Glomerular endothelial cell (primary cell): ENCODE data around the gene CHFR. TPM values are rescaled to one million over a fixed set of nuclear protein-coding genes. Genes with fewer than 3 reads are reported as not detected.
"Not testable (repeated sequence)": the region's sequence is repeated elsewhere in the genome, so short reads cannot be mapped to it uniquely, and the experiment has no call there.

Experiments
- DNase-seq: peaks from one replicate; pipeline ENCODE4 v3.0.0-alpha.2; 2011; ENCODE audit warnings: low read depth, low spot score; ENCODE audit errors: extremely low read depth
- total RNA-seq: library from RNA; depleted of rRNA; stranded (reverse); fragments of >200 nt; gene quantifications from 2 replicates; pipeline ENCODE4 v1.2.3, GENCODE V29; 2015

CHFR gene
- total RNA-seq, 1 donor from 2014 or later, result 71.8 TPM

DNA sequence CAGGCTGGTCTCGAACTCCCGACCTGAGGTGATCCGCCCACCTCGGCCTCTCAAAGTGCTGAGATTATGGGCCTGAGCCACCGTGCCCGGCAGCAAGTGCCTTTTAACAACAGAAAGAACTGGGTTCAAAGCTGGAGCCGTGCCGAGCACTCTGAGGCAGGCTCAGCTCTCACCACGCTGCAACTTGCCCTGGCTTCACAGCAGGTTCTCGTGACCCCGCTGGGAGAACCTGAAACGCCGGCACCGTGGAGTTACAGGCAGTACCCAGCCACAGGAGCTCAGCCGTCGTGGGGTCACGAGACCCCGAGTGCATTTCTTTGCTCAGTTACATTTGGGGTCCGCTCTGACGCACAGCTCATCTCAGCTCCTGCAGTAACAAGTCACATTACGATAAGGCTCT is 73.2 kb downstream of the CHFR start:
- no peak for DNase-seq

DNA sequence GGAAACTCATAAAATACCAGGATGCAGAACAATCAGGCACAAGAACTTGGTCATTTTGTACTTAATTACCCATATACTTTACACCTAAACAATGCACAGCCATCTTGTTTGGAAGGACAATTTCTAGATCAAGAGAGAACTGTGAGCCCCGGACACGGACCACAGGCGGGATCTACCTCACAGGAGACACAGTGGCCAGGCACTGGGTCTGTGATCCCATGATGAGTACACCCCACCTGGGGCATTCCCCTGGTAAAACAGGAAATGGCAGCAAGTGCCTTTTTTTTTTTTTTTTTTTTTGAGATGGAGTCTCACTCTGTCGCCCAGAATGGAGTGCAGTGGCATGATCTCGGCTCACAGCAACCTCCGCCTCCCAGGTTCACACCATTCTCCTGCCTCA is 74.0 kb downstream of the CHFR start:
- no peak for DNase-seq

DNA sequence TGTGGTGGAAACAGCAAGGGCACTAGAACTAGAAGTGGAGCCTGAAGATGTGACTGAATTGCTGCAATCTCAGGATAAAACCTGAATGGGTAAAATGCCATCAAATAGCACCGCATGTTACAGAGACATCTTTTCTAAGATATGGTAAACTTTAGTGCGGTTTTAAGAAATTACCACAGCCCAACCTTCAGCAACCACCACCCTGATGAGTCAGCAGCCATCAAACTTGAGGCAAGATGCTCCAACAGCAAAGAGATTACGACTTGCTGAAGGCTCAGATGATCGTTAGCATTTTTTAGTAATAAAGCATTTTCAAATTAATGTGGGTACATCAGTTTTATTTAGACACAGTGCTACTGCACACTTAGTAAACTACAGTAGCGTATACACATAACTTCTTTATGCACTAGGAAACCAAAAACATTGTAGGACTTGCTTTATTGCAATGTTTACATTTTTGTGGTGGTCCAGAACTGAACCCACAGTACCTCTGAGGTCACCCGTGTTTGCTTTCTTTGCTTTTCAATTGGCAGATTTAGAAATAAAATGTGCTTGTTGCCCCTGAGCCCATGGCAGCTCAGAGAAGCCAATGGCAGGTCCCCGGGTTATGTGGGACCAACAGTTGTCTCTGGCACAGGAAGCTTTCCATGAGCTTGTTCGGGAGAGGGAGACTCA is 74.6 kb downstream of the CHFR start:
- no peak for DNase-seq

DNA sequence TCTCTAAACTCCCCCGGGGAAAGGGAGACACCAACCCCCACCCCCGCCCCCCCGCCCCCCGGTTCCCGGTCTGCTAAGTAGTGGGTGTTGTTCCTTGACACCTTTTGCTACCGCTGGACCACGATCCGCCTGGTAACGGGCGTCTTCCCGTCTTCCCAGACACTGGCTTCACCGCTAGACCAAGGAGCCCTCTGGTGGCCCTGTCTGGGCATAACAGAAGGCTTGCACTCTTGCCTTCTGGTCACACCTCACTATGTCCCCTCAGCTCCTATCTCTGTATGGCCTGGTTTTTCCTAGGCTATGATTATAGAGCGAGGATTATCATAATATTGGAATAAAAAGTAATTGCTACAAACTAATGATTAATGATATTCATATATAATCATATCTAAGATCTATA is 78.0 kb downstream of the CHFR start:
- not testable (repeated sequence) for DNase-seq

DNA sequence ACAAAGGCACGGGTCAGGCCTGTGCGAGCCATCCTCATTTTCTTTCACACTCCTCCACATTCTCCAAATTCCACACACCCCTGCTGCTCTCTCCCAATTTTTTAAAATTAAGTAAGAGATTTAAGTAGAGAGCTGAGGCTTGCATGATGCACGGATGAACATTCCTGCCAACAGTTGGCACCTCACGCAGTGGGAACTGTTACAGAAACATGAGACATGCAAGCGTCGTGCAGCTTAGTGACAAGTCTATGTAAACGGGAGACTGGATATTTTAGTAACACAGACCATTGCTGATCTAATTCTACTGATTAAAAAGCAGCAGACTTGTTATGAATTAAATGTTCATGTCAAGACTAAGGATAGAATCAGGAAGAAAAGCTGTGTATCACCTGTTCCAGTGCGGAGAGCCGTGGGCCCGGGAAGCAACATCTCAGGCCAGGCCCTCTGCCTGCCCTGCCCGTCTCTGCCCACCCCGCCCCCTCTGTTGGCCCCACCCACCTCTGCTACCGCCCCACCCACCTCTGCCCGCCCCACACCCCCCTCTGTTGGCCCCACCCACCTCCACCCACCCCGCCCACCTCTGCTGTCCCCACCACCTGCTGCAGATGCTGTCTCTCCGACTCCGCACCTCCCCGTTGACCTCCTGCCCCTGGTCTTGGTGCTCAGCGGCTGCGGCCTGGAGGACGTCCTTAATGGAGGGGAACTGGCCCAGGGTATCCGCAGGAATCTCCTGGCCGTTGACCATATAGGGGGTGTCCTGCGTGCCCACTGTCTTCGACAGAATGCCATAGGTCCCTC is 79.9 kb downstream of the CHFR start:
- no peak for DNase-seq

DNA sequence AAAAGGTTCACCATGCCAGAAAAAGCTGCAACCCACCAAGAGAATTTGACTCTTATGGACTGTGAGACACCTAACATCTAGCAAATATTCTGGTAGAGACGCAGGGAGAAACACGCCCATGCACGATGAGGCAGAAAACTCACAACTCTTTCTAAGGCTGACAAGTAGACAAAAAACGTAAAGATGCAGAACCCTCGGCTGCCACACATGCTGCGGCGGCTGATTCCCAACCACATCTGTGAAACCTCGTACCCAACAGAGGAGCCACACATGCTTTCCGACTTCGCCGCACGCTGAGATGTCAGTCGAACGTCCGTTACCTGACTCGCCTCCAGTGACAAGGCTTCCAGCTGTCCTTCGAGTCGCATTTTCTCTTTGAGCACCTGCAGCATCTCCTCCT is 80.5 kb downstream of the CHFR start:
- no peak for DNase-seq

DNA sequence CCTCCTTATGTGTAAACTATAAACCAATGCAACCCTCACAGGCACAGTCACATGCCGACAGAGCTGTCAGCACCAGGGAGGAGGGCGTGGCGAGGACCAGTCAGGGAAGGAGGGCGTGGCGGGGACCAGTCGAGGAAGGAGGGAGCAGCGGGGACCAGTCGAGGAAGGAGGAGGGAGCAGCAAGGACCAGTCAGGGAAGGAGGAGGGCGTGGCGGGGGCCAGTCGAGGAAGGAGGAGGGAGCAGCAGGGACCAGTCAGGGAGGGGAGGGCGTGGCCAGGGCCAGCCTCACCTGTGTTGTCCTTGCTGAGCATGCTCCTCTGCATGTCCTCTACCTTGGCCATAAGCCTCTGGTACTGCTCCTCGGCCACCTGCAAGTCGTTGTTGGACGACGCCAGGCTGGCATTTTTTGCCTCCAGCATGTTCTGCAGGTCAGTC is 83.0 kb downstream of the CHFR start:
- DNase-seq, result no peak

DNA sequence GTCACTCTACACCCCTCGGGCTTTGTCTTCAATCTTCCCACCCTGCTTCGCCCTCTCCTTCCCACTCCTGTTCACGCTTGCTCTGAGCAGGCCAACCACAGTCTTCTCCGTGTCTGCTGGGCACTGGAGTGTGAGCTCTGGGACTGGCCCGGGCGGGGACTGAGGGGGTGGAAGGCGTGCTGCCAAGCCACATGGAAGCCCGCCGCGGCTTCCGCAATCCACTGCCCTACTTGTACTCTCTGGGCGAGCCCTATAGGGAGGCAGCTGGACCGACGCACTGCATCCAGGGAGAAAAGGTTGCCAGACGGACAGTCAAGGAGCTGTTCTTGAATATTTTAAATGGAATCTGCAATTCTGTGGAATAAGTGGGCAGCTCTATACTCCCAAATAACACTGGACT is 83.5 kb downstream of the CHFR start:
- DNase-seq, result no peak

DNA sequence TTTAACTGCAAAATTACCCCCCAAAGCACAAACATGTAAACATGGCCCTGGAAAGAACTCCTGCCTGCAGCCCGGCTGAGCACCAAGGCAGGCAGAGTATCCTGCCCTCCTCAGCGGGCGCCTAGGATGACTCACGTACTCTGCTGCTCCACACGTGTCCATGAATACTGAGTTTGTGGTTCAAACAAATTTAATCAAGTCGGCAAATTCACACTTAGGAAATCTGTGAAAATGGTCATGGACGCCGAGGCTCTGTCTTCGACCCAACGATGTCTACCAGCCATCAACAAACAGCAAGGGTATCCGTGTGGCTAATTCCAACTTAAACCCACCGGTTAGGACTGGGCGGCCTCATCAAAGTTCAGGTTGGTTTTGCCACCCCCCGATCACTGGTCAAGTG is 84.3 kb downstream of the CHFR start:
- no peak for DNase-seq

DNA sequence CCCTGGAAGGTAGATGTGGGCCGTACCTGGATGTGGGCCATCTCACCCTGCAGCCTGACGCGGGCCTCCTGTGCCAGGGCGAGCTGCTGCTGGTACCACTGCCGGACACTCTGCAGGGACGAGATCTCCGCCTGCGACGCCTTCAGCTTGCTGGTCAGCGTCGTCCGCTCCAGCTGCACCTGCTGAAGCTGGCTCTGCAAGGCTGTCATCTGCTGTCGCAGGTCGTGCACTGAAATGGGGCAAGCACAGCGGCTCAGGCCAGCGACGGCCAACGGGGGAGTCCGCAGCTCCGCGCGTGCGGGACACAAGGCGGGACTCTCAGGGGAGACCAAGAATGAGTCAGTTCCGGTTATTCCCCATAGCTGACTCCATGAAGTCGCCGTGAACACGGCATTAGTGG is 85.7 kb downstream of the CHFR start:
- DNase-seq, result no peak

DNA sequence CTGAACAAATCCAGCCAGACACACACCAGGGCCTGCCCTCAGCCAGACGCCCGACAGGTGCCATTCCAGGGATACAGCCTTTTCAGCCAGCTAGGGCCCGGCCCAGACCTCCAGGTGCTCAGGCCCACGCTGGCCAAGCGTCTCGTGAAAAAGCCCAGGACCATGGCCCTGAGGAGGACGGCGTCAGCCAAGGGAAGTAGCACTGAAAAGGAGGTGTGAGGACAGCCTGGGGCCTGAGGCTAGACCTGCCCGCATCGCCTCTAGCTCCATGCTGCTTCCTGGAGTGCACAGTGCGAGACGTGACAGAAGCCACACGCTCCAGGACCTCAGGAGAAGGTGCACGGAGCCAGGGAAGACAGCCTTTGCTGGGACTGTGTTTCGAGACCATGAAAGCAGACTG is 88.6 kb downstream of the CHFR start:
- no peak for DNase-seq

DNA sequence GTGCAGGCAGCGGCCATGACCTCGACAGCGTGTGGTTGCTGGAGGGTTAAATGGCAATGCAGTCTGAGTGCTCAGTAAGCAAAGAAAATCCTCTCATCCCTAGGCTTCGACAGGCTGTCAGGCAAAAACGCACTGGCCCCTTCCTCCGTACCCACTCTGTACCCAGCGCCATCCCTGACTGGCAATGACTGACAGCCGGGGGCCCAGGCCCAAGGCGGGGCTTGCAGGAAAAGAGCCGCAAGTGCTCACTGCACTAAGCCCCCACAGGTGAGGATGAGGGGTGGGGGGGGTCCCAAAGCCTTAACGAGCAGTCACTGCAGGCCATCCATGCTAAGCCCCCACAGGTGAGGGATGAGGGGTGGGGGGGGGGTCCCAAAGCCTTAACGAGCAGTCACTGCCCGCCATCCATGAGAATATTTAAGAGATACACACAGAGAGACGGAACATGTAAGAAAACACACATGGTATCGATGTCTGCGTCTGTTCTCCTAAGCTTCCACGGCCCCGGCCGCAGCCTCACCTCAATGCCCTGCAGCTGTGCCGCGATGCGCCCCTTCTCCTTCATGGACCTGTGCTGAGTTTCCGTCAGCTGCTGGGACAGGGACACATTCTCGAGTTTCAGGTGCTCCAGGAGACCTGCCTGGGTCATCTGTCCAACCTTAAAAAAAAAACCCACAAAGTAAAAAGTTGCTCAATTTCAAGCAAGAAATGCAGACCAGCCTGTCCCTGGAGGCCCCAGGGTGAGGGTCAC is 89.4 kb downstream of the CHFR start:
- DNase-seq, result no peak

DNA sequence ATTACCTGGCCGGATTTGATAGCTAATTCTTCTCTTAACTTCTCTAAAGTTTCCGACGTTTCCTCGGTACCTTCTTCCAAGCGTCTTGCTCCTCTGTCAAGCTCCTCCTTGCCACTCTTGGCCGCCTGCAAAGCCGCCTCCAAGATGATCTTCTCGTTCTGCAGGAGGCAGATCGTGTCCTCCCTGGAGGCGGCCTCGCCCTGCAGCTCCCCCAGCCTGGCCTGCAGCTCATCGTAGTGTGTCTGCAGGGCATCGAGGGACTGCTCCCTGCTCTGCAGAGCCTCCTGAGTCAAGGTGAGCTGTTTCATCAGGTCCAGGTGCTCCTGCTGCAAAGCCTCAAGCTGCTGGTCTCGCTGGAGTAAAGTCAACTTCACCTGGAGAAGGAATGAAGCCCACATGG is 91.6 kb downstream of the CHFR start:
- DNase-seq, result no peak

DNA sequence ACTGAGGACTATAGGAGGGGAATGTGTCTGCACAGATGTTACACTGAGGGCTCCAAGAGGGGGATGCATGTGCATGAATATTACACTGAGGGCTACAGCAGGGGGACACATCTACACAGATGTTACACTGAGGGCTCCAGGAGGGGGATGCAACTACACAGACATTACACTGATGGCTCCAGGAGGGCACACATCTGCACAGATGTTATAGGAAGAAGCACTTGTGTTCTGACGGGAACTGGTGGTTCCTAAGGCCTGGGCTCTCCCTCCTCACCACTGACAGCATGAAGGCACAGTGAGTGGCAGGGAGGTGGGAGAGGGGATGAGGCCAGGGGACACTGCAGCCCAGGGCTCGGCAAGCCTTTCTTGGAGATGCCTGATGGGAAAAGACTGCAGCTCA is 95.5 kb downstream of the CHFR start:
- not testable (repeated sequence) for DNase-seq

DNA sequence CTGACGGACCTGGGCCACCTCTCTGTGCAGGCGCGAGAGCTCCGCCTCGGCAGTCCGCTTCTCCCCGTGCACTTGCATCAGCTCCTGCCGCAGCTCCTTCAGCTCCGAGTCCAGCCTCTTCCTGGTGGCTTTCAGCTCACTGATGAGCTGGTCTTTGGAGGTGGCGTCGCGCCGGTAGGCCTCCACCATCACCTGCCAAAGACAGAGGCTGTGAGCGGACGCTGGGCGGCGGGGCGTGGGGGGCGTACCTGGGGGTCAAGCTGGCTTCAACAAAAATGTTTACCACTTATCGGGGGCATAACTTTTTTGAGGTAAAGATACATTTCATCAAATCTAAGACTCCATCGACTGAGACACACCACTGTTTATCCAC is 98.3 kb downstream of the CHFR start:
- DNase-seq, result no peak

DNA sequence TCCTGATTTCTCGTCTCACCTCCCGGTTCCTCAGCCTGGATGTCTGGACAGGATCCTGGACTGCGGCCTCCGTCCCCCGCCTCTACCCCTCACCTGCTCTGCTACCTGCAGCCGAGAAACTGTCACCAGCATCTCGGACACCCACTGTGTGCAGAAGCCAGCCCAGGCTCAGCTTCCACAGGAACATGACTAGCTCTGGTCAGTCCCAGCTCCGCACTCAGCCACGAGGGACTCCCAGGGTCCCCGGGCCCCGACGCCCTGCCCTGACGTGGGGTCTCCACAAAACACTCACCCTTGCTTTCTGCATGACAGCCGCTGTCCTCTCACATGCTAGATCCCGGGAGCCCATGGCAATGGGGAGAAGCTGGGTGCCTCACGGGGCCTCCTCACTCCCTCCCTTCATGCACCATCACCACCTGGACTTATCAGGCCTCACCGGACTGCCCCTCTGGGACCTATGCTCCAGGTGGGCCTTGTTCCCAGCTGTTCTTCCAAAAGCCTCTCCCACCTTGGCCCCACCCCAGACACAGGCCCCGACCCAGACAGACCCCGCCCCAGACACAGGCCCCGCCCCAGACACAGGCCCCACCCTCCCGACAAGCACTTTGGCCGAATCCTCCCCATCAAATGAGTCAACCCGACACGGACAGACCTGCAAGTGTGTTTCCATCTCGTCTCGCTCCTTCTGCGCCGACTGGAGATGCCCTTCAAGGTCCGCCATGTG is 98.9 kb downstream of the CHFR start:
- no peak for DNase-seq

DNA sequence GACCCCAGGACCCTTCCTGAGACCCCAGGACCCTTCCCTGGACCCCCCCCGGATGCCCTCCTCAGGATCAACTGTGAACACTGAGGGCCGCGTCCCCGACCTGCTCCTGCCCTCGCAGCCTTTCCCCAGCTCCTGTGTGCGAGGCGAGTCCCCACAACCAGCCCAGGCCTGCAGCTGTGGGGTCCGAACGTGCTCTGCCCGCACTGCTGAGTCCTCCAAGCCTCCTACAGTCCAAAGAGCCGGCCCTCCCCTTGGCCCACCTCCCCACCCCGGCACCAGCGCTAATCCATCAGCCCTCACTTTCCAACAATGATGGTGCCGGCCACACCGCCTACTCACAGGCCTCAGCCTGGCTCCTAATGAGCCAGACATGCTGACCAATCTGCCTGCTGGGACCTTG is 99.5 kb downstream of the CHFR start:
- DNase-seq, result no peak

DNA sequence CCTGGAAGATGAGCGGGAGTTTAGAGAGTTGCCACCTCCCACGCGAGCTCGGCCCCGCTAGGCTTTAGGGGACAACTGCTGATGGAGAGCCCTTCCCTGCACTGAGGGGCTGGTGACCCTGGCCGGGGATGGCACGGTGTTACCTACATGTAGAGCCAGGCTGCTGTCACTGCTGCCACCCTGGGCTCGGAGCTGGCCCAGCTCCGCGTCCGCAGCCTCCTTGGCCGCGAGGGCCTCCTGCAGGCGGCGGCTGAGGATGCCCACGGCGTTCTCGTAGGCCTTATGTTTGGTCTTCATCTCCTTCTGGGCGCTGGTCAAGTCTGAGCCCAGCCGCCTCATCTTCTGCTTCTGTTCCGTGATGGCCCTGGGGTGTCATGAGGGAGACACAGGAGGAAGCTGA is 101.2 kb downstream of the CHFR start:
- DNase-seq, result no peak

DNA sequence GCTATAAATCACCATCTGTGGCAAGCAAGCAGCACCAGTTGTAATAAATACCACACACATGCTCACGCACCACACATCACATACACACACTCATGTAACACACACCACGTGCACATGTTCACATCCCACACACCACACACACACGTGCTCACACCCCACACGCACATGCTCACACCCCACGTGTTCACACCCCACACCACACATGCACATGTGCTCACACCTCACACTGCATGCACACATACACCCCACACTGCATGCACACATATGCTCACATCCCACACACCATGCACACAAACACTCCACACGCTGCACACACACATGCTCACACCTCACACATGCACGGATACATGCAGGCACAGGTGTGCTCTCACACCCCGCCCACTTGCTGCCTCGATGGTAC is 102.8 kb downstream of the CHFR start:
- DNase-seq, result no peak

DNA sequence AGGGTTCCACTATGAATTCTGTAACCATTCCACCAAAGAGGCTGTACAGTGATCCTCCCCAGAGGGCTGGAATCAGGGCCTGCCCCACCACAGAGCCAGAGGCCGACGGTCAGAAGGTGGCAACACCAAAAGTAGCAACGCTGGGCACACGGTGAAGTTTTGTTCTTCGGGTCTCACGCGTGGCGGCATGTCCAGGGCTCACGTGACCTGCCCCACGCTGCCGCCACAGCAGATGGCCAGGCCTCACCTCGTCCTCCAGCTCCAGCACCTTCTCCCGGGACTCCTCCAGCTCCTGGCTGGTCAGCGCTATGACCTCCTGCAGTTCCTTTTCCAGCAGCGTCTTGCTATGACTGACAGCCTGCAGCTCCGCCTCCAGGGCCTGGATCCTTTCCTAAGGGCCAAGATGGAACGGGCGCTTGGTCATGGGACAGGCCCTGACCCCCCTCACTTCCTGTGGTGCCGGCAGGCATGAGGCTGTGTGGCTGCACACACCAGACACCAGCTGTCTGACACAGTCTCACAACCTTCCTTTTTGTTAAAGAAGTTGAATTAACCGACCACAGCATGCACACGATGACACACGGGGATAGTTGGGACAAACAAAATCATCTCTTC is 103.4 kb downstream of the CHFR start:
- DNase-seq, result no peak
